GM21381 (cell line): ENCODE results near the gene ZNF791.
"Not testable (repeated sequence)": the region's sequence is repeated elsewhere in the genome, so short reads cannot be mapped to it uniquely, and the experiment has no call there.

ENCODE experiments used
- ATAC-seq: cut with Tn5 transposase; IDR thresholded peaks from one replicate; pipeline ENCODE4 v1.9.1; 2021; ENCODE audit warnings: mild to moderate bottlenecking, moderate library complexity; ENCODE audit not compliant: unreplicated experiment

ZNF791 gene

GRCh38 chr19:12665671-12666264, 55.0 kb downstream of the ZNF791 start:
- no peak for ATAC-seq

- no peak for ATAC-seq
These were observed 55.7 kb downstream of the ZNF791 start, which contains the start of the genes MAN2B1 and WDR83 for GRCh38 chr19:12666265-12667048. Gene MAN2B1, minus strand, starts transcription at chr19:12666742. Its CDS starts 41 bp downstream, at chr19:12666701. Gene WDR83, plus strand, starts transcription at chr19:12666807. Its CDS starts 2,984 bp downstream, at chr19:12669791.

GRCh38 chr19:12667731-12668302, 57.1 kb downstream of the ZNF791 start:
- no peak for ATAC-seq

GRCh38 chr19:12668346-12668745, 57.6 kb downstream of the ZNF791 start:
- ATAC-seq, result no peak

- no peak for ATAC-seq
These were observed 58.2 kb downstream of the ZNF791 start for GRCh38 chr19:12668932-12669269.

GRCh38 chr19:12669270-12670158, 58.8 kb downstream of the ZNF791 start:
- no peak for ATAC-seq

GRCh38 chr19:12670159-12670928, 59.6 kb downstream of the ZNF791 start:
- ATAC-seq, result no peak

GRCh38 chr19:12672744-12673143, 62.0 kb downstream of the ZNF791 start:
- ATAC-seq, result no peak

- no peak for ATAC-seq
These were observed 64.7 kb downstream of the ZNF791 start for GRCh38 chr19:12675399-12675798.

- ATAC-seq, result no peak
These were observed 65.2 kb downstream of the ZNF791 start for GRCh38 chr19:12675940-12676339.

- ATAC-seq, result no peak
These were observed 65.7 kb downstream of the ZNF791 start for GRCh38 chr19:12676384-12676792.

GRCh38 chr19:12676928-12677327, 66.2 kb downstream of the ZNF791 start:
- no peak for ATAC-seq

- not testable (repeated sequence) for ATAC-seq
These were observed 67.3 kb downstream of the ZNF791 start for GRCh38 chr19:12678039-12678438.

GRCh38 chr19:12680034-12680433, 69.3 kb downstream of the ZNF791 start:
- ATAC-seq, result no peak

GRCh38 chr19:12681074-12681987, 70.6 kb downstream of the ZNF791 start, which contains the start of gene DHPS:
Gene DHPS, minus strand, starts transcription at chr19:12681880. Its CDS starts 114 bp downstream, at chr19:12681766.
- ATAC-seq, result peak; percentile 59
